MCF 10A (cell line): Measurements from ENCODE around the gene TDP2. TPM values are rescaled to one million over a fixed set of nuclear protein-coding genes. Genes with fewer than 3 reads are reported as not detected.

Experiments
- BruUV-seq: library from RNA; stranded (reverse); fragments of 400-500 nt; replicated peaks from 2 replicates; lab custom pipeline; 2021; lab: Mats Ljungman, UMichigan
- CTCF ChIA-PET: fragments of 300-600 bp; sonication (Branson Sonifier 250); formaldehyde crosslinking; extraction: SDS; loops from one replicate; lab custom pipeline; 2021; ENCODE audit warnings: antibody characterized with exemption, inconsistent platforms; lab: Yijun Ruan, JAX
- POLR2A ChIA-PET: fragments of 300-600, 350-650 bp; sonication (Branson Sonifier 250); formaldehyde crosslinking; extraction: SDS; loops from one replicate; lab custom pipeline; 2020; ENCODE audit warnings: antibody characterized with exemption, inconsistent platforms; lab: Yijun Ruan, JAX
- DNase-seq: peaks from one replicate; pipeline ENCODE4 v3.0.0-alpha.2; 2018; ENCODE audit not compliant: unreplicated experiment
- H3K27ac Mint-ChIP-seq: one replicate; pipeline ENCODE4 v1.8.0; 2022; ENCODE audit warnings: mild to moderate bottlenecking, low read depth, mixed read lengths; ENCODE audit not compliant: unreplicated experiment
- H3K27me3 Mint-ChIP-seq: one replicate; pipeline ENCODE4 v1.8.0; 2022; ENCODE audit warnings: mixed read lengths; ENCODE audit not compliant: insufficient read depth, unreplicated experiment
- H3K36me3 Mint-ChIP-seq: one replicate; pipeline ENCODE4 v1.8.0; 2022; ENCODE audit warnings: mild to moderate bottlenecking, moderate library complexity, mixed read lengths; ENCODE audit not compliant: insufficient read depth, unreplicated experiment
- H3K4me1 Mint-ChIP-seq: one replicate; pipeline ENCODE4 v1.8.0; 2022; ENCODE audit warnings: mixed read lengths; ENCODE audit not compliant: insufficient read depth, unreplicated experiment
- H3K4me3 Mint-ChIP-seq: one replicate; pipeline ENCODE4 v1.8.0; 2022; ENCODE audit warnings: mild to moderate bottlenecking, moderate library complexity, mixed read lengths; ENCODE audit not compliant: unreplicated experiment
- H3K9me3 Mint-ChIP-seq: one replicate; pipeline ENCODE4 v1.8.0; 2022; ENCODE audit warnings: mixed read lengths; ENCODE audit not compliant: unreplicated experiment
- intact Hi-C: fragments of 100-400 bp; cut with micrococcal nuclease; formaldehyde crosslinking; loops from 2 replicates; pipeline ENCODE4 v1.14.1; 2022
- total RNA-seq: library from RNA; stranded (reverse); gene quantifications from 2 replicates; pipeline ENCODE4 v1.2.3, GENCODE V29; 2022
- TF ChIP-seq, protein P1 (sequence below): fragments of 200-600 bp; IDR thresholded peaks from one replicate; pipeline ENCODE4 v1.8.0; 2022; ENCODE audit warnings: antibody characterized with exemption, mild to moderate bottlenecking; ENCODE audit not compliant: unreplicated experiment

TDP2 gene
- total RNA-seq, 1 experiment from 2014 or later, result 28.2 TPM

DNA sequence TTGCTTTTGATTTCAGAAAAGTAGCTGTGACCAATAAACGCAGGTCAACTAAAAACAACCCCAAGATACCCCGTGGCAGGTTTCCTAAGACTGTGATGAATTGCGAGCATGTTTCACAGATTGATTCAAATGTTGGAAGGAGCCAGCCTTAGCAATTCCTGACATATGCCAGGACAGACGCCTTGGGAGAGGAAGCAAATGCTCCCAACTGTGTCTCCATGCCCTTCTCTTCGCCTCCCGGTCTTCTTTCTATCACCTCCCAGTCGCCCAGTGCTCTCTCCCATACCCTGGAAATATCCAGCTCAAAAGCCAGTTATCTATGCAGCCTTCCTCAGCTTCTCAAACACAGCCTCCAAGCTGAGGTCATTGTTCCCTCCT lies 52.7 kb downstream of the TDP2 start:
- no peaks in the 10 kb centered on the region for H3K36me3 Mint-ChIP-seq
- no TSS peak for BruUV-seq
- peaks cover 22% of the 10 kb centered on the region for H3K27me3 Mint-ChIP-seq
- DNase-seq, result no peak
- ChIA-PET POLR2A (interaction anchor here (0.7 to 0.8 kb wide), 2 partner anchors 77 to 94 kb away, joined by 3 read pairs; no protein-coding TSS in a partner anchor), CTCF (interaction anchor here (0.7 to 0.8 kb wide), 2 partner anchors 32 to 72 kb away, joined by 3 to 4 read pairs; partner anchors contain the start of gene KIAA0319)
- H3K4me1 Mint-ChIP-seq, result no peaks in the 10 kb centered on the region
- TF ChIP-seq, protein P1, sequence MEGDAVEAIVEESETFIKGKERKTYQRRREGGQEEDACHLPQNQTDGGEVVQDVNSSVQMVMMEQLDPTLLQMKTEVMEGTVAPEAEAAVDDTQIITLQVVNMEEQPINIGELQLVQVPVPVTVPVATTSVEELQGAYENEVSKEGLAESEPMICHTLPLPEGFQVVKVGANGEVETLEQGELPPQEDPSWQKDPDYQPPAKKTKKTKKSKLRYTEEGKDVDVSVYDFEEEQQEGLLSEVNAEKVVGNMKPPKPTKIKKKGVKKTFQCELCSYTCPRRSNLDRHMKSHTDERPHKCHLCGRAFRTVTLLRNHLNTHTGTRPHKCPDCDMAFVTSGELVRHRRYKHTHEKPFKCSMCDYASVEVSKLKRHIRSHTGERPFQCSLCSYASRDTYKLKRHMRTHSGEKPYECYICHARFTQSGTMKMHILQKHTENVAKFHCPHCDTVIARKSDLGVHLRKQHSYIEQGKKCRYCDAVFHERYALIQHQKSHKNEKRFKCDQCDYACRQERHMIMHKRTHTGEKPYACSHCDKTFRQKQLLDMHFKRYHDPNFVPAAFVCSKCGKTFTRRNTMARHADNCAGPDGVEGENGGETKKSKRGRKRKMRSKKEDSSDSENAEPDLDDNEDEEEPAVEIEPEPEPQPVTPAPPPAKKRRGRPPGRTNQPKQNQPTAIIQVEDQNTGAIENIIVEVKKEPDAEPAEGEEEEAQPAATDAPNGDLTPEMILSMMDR, result no peak
- intact Hi-C loops, result no loop called here
- H3K27ac Mint-ChIP-seq, result no peak overlapping the region
- H3K4me3 Mint-ChIP-seq, result no peak overlapping the region
- H3K9me3 Mint-ChIP-seq, result no peaks in the 10 kb centered on the region

- H3K4me3 Mint-ChIP-seq, result no peak overlapping the region
- H3K27ac Mint-ChIP-seq, result no peak overlapping the region
- no peaks in the 10 kb centered on the region for H3K4me1 Mint-ChIP-seq
- intact Hi-C loops, result no loop called here
- H3K27me3 Mint-ChIP-seq, result peaks cover 22% of the 10 kb centered on the region
- H3K36me3 Mint-ChIP-seq, result no peaks in the 10 kb centered on the region
- no peaks in the 10 kb centered on the region for H3K9me3 Mint-ChIP-seq
- CTCF ChIA-PET, result interaction anchor here (0.8 kb wide), 1 partner anchor 71 kb away, joined by 4 read pairs; no protein-coding TSS in a partner anchor
- POLR2A ChIA-PET, result interaction anchor here (0.7 to 0.8 kb wide), 2 partner anchors 77 to 95 kb away, joined by 3 read pairs; no protein-coding TSS in a partner anchor
- TF ChIP-seq, protein P1, result no peak
- BruUV-seq, result no TSS peak
- no peak for DNase-seq
Measured at GRCh38 chr6:24613361-24614042, 53.2 kb downstream of the TDP2 start.

GRCh38 chr6:24610672-24611071 lies 56.0 kb downstream of the TDP2 start:
- ChIA-PET CTCF (no interaction called here), POLR2A (no interaction called here)
- no peak for DNase-seq
- no peaks in the 10 kb centered on the region for H3K4me1 Mint-ChIP-seq
- no peaks in the 10 kb centered on the region for H3K9me3 Mint-ChIP-seq
- H3K4me3 Mint-ChIP-seq, result no peak overlapping the region
- no TSS peak for BruUV-seq
- TF ChIP-seq, protein P1, result no peak
- H3K36me3 Mint-ChIP-seq, result no peaks in the 10 kb centered on the region
- H3K27ac Mint-ChIP-seq, result no peak overlapping the region
- intact Hi-C loops, result no loop called here
- H3K27me3 Mint-ChIP-seq, result peaks cover 22% of the 10 kb centered on the region

- BruUV-seq, result no TSS peak
- H3K27ac Mint-ChIP-seq, result no peak overlapping the region
- intact Hi-C loops, result no loop called here
- no peaks in the 10 kb centered on the region for H3K36me3 Mint-ChIP-seq
- no peak for DNase-seq
- ChIA-PET CTCF (no interaction called here), POLR2A (interaction anchor here (0.7 to 1.2 kb wide), 2 partner anchors 59 to 442 kb away, joined by 3 to 5 read pairs; partner anchors contain the start of genes ACOT13 and TDP2)
- H3K4me1 Mint-ChIP-seq, result no peaks in the 10 kb centered on the region
- H3K27me3 Mint-ChIP-seq, result peaks cover under 1% of the 10 kb centered on the region
- H3K9me3 Mint-ChIP-seq, result no peaks in the 10 kb centered on the region
- TF ChIP-seq, protein P1, result no peak
- no peak overlapping the region for H3K4me3 Mint-ChIP-seq
Measured at GRCh38 chr6:24607310-24608105, 59.2 kb downstream of the TDP2 start.
